A673 (cell line): ENCODE data around the gene APBB2.

Source experiments
- CTCF ChIP-seq: fragments of 300-800, 200-600 bp; sonication (generic); conservative IDR thresholded peaks from 2 replicates; pipeline ENCODE4 v1.5.1; 2017; ENCODE audit warnings: low read depth, mild to moderate bottlenecking, antibody characterized with exemption, low read length, moderate library complexity, mixed read lengths
- EZH2 ChIP-seq: fragments of 200-600 bp; sonication (generic); IDR thresholded peaks from 2 replicates; pipeline ENCODE4 v1.6.1; 2017; ENCODE audit warnings: borderline replicate concordance, low read depth, mild to moderate bottlenecking, mixed read lengths, antibody characterized with exemption, low read length; ENCODE audit not compliant: poor library complexity, severe bottlenecking

- no peak for TF ChIP-seq CTCF
- no peak for TF ChIP-seq EZH2
These were observed 273.6 kb downstream of the APBB2 start for GRCh38 chr4:40940756-40941155.
